OCI-LY1 (cell line): ENCODE data around the gene ATF2.
"Not testable (repeated sequence)": the region's sequence is repeated elsewhere in the genome, so short reads cannot be mapped to it uniquely, and the experiment has no call there.

ENCODE experiments used
- H2AFZ ChIP-seq: fragments of 200-600 bp; sonication (generic), shearing (Covaris generic); 2 replicates; pipeline ENCODE4 v1.6.0; 2014; ENCODE audit warnings: antibody characterized with exemption, mild to moderate bottlenecking, low read length
- H3F3A ChIP-seq: fragments of 200-600 bp; sonication (generic), shearing (Covaris generic); 2 replicates; pipeline ENCODE4 v1.6.0; 2014; ENCODE audit warnings: mild to moderate bottlenecking, antibody characterized with exemption, low read length, moderate library complexity; ENCODE audit not compliant: insufficient read depth
- H3K27ac ChIP-seq: fragments of 200-600 bp; sonication (generic); 2 replicates; pipeline ENCODE4 v1.5.1; 2014; ENCODE audit warnings: low read length, mixed run types, mild to moderate bottlenecking, low read depth; ENCODE audit not compliant: poor library complexity, severe bottlenecking
- H3K27me3 ChIP-seq: fragments of 200-600 bp; sonication (generic); 2 replicates; pipeline ENCODE4 v1.6.0; 2014; ENCODE audit warnings: antibody characterized with exemption, mild to moderate bottlenecking, low read length, moderate library complexity; ENCODE audit not compliant: insufficient read depth
- H3K36me3 ChIP-seq: fragments of 200-600 bp; sonication (generic); 2 replicates; pipeline ENCODE4 v1.6.1; 2014; ENCODE audit warnings: mild to moderate bottlenecking, antibody characterized with exemption, low read length, moderate library complexity, mixed read lengths; ENCODE audit not compliant: insufficient read depth
- H3K4me1 ChIP-seq: fragments of 200-600 bp; sonication (generic); 2 replicates; pipeline ENCODE4 v1.5.1; 2014; ENCODE audit warnings: mild to moderate bottlenecking, low read length, moderate library complexity; ENCODE audit not compliant: insufficient read depth, severe bottlenecking
- H3K4me2 ChIP-seq: fragments of 200-600 bp; sonication (generic), shearing (Covaris generic); 2 replicates; pipeline ENCODE4 v1.6.1; 2014; ENCODE audit warnings: low read length
- H3K4me3 ChIP-seq: fragments of 200-600 bp; sonication (generic); 2 replicates; pipeline ENCODE4 v1.5.1; 2014; ENCODE audit warnings: low read length, low read depth, mild to moderate bottlenecking, mixed read lengths; ENCODE audit not compliant: poor library complexity, severe bottlenecking
- H3K79me2 ChIP-seq: fragments of 200-600 bp; shearing (Covaris generic); 2 replicates; pipeline ENCODE4 v1.6.1; 2016; ENCODE audit warnings: mixed run types, low read length, mixed read lengths; ENCODE audit not compliant: insufficient read depth
- H3K9ac ChIP-seq: fragments of 200-600 bp; sonication (generic), shearing (Covaris generic); 2 replicates; pipeline ENCODE4 v1.6.1; 2014; ENCODE audit warnings: mild to moderate bottlenecking, low read length, mixed read lengths
- H3K9me2 ChIP-seq: fragments of 200-600 bp; sonication (generic), shearing (Covaris generic); 2 replicates; pipeline ENCODE4 v1.6.1; 2014; ENCODE audit warnings: low read depth, mild to moderate bottlenecking, low read length, mixed read lengths
- H3K9me3 ChIP-seq: fragments of 200-600 bp; shearing (Covaris generic); 2 replicates; pipeline ENCODE4 v1.6.1; 2014; ENCODE audit warnings: low read length, mixed read lengths
- H4K20me1 ChIP-seq: fragments of 200-600 bp; sonication (generic), shearing (Covaris generic); 2 replicates; pipeline ENCODE4 v1.6.0; 2016; ENCODE audit warnings: mild to moderate bottlenecking, low read length; ENCODE audit not compliant: insufficient read depth
- CTCF ChIP-seq: fragments of 200-600 bp; sonication (generic), shearing (Covaris generic); IDR thresholded peaks from 2 replicates; pipeline ENCODE4 v1.5.1; 2017; ENCODE audit warnings: mild to moderate bottlenecking, antibody characterized with exemption, low read length, moderate library complexity, mixed read lengths
- EZH2 ChIP-seq: fragments of 200-600 bp; sonication (generic), shearing (Covaris generic); IDR thresholded peaks from 2 replicates; pipeline ENCODE4 v1.8.0; 2017; ENCODE audit warnings: borderline replicate concordance, mixed run types, mild to moderate bottlenecking, antibody characterized with exemption, low read length, moderate library complexity, mixed read lengths

ATF2 gene

GRCh38 chr2:175103191-175103590 lies 64.8 kb downstream of the ATF2 start:
- Histone ChIP-seq H3K27ac (no peak overlapping the region), H3K36me3 (peaks cover 41% of the 10 kb centered on the region), H3K79me2 (no peaks in the 10 kb centered on the region), H3K4me2 (no peak overlapping the region), H3K9me2 (no peaks in the 10 kb centered on the region), H3K9ac (no peak overlapping the region), H3K9me3 (no peaks in the 10 kb centered on the region), H3K4me1 (no peaks in the 10 kb centered on the region), H3F3A (no peaks in the 10 kb centered on the region), H3K27me3 (no peaks in the 10 kb centered on the region), H2AFZ (no peak overlapping the region), H3K4me3 (no peak overlapping the region), H4K20me1 (no peaks in the 10 kb centered on the region)
- no peak for TF ChIP-seq EZH2
- TF ChIP-seq CTCF, result no peak

DNA sequence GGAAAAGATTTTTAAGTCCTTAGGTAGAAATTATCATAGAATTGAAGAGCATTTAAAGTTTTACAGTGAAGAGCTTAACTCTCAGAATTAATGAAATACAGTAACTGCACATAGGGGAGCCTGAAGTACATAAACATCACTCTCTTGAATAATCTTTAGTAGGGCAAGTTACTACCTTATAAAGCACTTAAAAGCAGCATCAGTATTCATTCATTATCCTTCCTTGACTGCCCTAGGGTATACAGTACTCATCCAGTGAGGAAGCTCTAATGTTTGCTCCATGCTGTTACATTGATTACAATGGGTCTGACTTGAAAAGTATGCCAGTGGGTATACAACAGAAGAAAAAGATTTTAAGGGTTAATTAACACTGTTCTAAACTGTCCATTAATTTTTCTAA lies 66.5 kb downstream of the ATF2 start:
- H4K20me1 ChIP-seq, result no peaks in the 10 kb centered on the region
- H3K36me3 ChIP-seq, result peaks cover 50% of the 10 kb centered on the region
- TF ChIP-seq EZH2, result no peak
- no peak for TF ChIP-seq CTCF
- no peaks in the 10 kb centered on the region for H3F3A ChIP-seq
- no peak overlapping the region for H3K4me2 ChIP-seq
- H3K27ac ChIP-seq, result no peak overlapping the region
- H3K9me3 ChIP-seq, result no peaks in the 10 kb centered on the region
- no peaks in the 10 kb centered on the region for H3K27me3 ChIP-seq
- H3K9ac ChIP-seq, result no peak overlapping the region
- no peaks in the 10 kb centered on the region for H3K9me2 ChIP-seq
- no peak overlapping the region for H3K4me3 ChIP-seq
- no peaks in the 10 kb centered on the region for H3K79me2 ChIP-seq
- no peaks in the 10 kb centered on the region for H3K4me1 ChIP-seq
- no peak overlapping the region for H2AFZ ChIP-seq

DNA sequence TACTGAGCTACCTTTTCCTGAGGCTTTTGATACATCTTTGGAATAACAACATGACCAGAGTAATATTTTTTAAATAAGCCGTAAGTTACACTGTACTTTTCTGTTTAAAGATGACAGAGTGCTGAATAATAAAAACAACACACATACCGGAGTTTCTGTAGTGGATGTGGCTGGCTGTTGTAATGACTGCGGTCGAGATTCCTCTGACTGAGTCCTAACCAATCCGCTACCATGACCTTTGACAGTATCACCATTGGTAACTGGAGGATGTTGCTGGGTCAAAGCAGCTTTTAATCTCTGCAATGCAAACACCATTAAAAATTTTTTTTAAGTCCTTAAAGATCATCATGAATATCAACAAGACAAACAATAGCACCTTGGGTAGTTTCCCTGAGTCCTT lies 70.7 kb downstream of the ATF2 start:
- Histone ChIP-seq H3K4me1 (no peaks in the 10 kb centered on the region), H3K79me2 (no peaks in the 10 kb centered on the region), H3K9me3 (no peaks in the 10 kb centered on the region), H3K9me2 (no peaks in the 10 kb centered on the region), H3K9ac (no peak overlapping the region), H3F3A (no peaks in the 10 kb centered on the region), H3K4me3 (no peak overlapping the region), H3K4me2 (no peak overlapping the region), H3K36me3 (peaks cover 64% of the 10 kb centered on the region), H3K27me3 (no peaks in the 10 kb centered on the region), H3K27ac (no peak overlapping the region), H4K20me1 (no peaks in the 10 kb centered on the region), H2AFZ (no peak overlapping the region)
- TF ChIP-seq EZH2, result no peak
- no peak for TF ChIP-seq CTCF

- H3F3A ChIP-seq, H3K9me2 ChIP-seq, H3K9me3 ChIP-seq, H3K4me1 ChIP-seq, H3K79me2 ChIP-seq, H3K27me3 ChIP-seq, H3K9ac ChIP-seq, H2AFZ ChIP-seq, H3K27ac ChIP-seq, H4K20me1 ChIP-seq, H3K4me3 ChIP-seq, H3K4me2 ChIP-seq: not testable (repeated sequence)
- peaks cover 68% of the 10 kb centered on the region for H3K36me3 ChIP-seq
These were observed 83.9 kb downstream of the ATF2 start for GRCh38 chr2:175084117-175084516.
